NCI-H1694 (cell line): ENCODE measurements around the gene CNTNAP5.

Experiments
- DNase-seq: peaks from one replicate; lab custom pipeline; 2025; lab: John Stamatoyannopoulos, UW

Gene CNTNAP5

GRCh38 chr2:124267794-124268193 lies 242.7 kb downstream of the CNTNAP5 start:
- DNase-seq = no peak

GRCh38 chr2:124269348-124269747 lies 244.3 kb downstream of the CNTNAP5 start:
- DNase-seq = no peak

- DNase-seq = no peak
Observed at GRCh38 chr2:124272261-124272841, 247.3 kb downstream of the CNTNAP5 start.

- DNase-seq = no peak
Observed at GRCh38 chr2:124281541-124281940, 256.5 kb downstream of the CNTNAP5 start.

- no peak for DNase-seq
Observed at GRCh38 chr2:124283096-124283495, 258.0 kb downstream of the CNTNAP5 start.

- DNase-seq = no peak
Observed at GRCh38 chr2:124286089-124286783, 261.1 kb downstream of the CNTNAP5 start.

- DNase-seq = no peak
Observed at GRCh38 chr2:124289060-124289459, 264.0 kb downstream of the CNTNAP5 start.

GRCh38 chr2:124289615-124290014 lies 264.5 kb downstream of the CNTNAP5 start:
- no peak for DNase-seq

GRCh38 chr2:124296470-124296869 lies 271.4 kb downstream of the CNTNAP5 start:
- no peak for DNase-seq

GRCh38 chr2:124301915-124302314 lies 276.8 kb downstream of the CNTNAP5 start:
- no peak for DNase-seq

- DNase-seq = no peak
Observed at GRCh38 chr2:124308319-124309062, 283.4 kb downstream of the CNTNAP5 start.

GRCh38 chr2:124309563-124310138 lies 284.6 kb downstream of the CNTNAP5 start:
- no peak for DNase-seq

- no peak for DNase-seq
Observed at GRCh38 chr2:124310671-124311070, 285.6 kb downstream of the CNTNAP5 start.

GRCh38 chr2:124314084-124314483 lies 289.0 kb downstream of the CNTNAP5 start:
- no peak for DNase-seq

- no peak for DNase-seq
Observed at GRCh38 chr2:124315221-124315880, 290.3 kb downstream of the CNTNAP5 start.

- no peak for DNase-seq
Observed at GRCh38 chr2:124316133-124316532, 291.0 kb downstream of the CNTNAP5 start.

GRCh38 chr2:124316881-124317605 lies 292.0 kb downstream of the CNTNAP5 start:
- DNase-seq = peak; percentile 87

GRCh38 chr2:124317628-124318027 lies 292.5 kb downstream of the CNTNAP5 start:
- DNase-seq = no peak

GRCh38 chr2:124318913-124319312 lies 293.8 kb downstream of the CNTNAP5 start:
- DNase-seq = no peak

GRCh38 chr2:124319577-124319976 lies 294.5 kb downstream of the CNTNAP5 start:
- DNase-seq = no peak

GRCh38 chr2:124320051-124320688 lies 295.1 kb downstream of the CNTNAP5 start:
- no peak for DNase-seq
